SK-N-MC (cell line): Measurements from ENCODE around the gene PRR23E.

Source experiments
- EZH2 ChIP-seq: fragments of 200-600 bp; sonication (generic); IDR thresholded peaks from one replicate; pipeline ENCODE4 v1.6.1; 2017; ENCODE audit warnings: antibody characterized with exemption
- POLR2AphosphoS5 ChIP-seq: IDR thresholded peaks from 2 replicates; pipeline ENCODE4 v1.6.1; 2012; ENCODE audit warnings: mild to moderate bottlenecking, low read depth, low read length, borderline replicate concordance

GRCh38 chr3:127228866-127229265, 35.9 kb downstream of the PRR23E start:
- TF ChIP-seq EZH2 (no peak), POLR2AphosphoS5 (no peak)
